HepG2 (cell line): ENCODE data around the gene GCH1. TPM values are rescaled to one million over a fixed set of nuclear protein-coding genes. Genes with fewer than 3 reads are reported as not detected.

Source experiments
- ATAC-seq: fragments of 200-7000 bp; cut with Tn5 transposase; 3 replicates; pipeline ENCODE4 v1.9.1; 2020; ENCODE audit warnings: mild to moderate bottlenecking, moderate library complexity
- BruUV-seq: library from RNA; stranded (reverse); fragments of 400-500 nt; replicated peaks from 2 replicates; lab custom pipeline; 2021; lab: Mats Ljungman, UMichigan
- CTCF ChIA-PET: fragments of 300-600 bp; formaldehyde crosslinking; extraction: SDS; loops from one replicate; lab custom pipeline; 2021; ENCODE audit warnings: low total read pairs, inconsistent platforms, low intra/inter-chr PET ratio; lab: Yijun Ruan, JAX
- POLR2A ChIA-PET: fragments of 350-600 bp; sonication (Branson Sonifier 250); formaldehyde crosslinking; loops from one replicate; lab custom pipeline; 2020; ENCODE audit warnings: antibody characterized with exemption, inconsistent platforms; lab: Yijun Ruan, JAX
- DNase-seq: peaks from one replicate; pipeline ENCODE4 v3.0.0-alpha.2; 2015; ENCODE audit warnings: low spot score
- FAIRE-seq: peaks from 3 replicates; lab custom pipeline; 2011; peaks lifted over from hg19 to GRCh38; lab: Jason Lieb, UNC
- H2AFZ ChIP-seq: one replicate; pipeline ENCODE4 v1.6.1; 2011; ENCODE audit warnings: low read length, inconsistent platforms
- H3K27ac ChIP-seq: fragments of 300-600 bp; 3 replicates; pipeline ENCODE4 v1.8.0; 2011; ENCODE audit warnings: mixed run types, mild to moderate bottlenecking, mixed read lengths, low read length, inconsistent platforms; ENCODE audit not compliant: insufficient read depth; ENCODE audit errors: extremely low read length
- H3K27me3 ChIP-seq, 2 experiments: fragments of 200-600 bp in 1 of 2; 2 replicates in 1 of 2; 3 replicates in 1 of 2; pipeline versions ENCODE4 v1.6.0 to v1.8.0; 2011; ENCODE audit warnings: low read length in 2 of 2, mild to moderate bottlenecking in 2 of 2, moderate library complexity in 2 of 2, inconsistent platforms in 1 of 2; ENCODE audit not compliant: insufficient read depth in 2 of 2, control insufficient read depth in 1 of 2
- H3K36me3 ChIP-seq, 2 experiments: fragments of 200-600 bp in 1 of 2; replicated peaks in 1 of 2; 2 replicates in 1 of 2; 3 replicates in 1 of 2; pipeline versions ENCODE4 v1.5.1 to v1.8.0; 2011; ENCODE audit warnings: low read length in 2 of 2, inconsistent platforms in 1 of 2; ENCODE audit not compliant: insufficient read depth in 2 of 2, control insufficient read depth in 1 of 2
- H3K4me1 ChIP-seq: 2 replicates; pipeline ENCODE4 v1.5.1; 2012; ENCODE audit warnings: low read length, inconsistent platforms; ENCODE audit not compliant: insufficient read depth
- H3K4me2 ChIP-seq: 2 replicates; pipeline ENCODE4 v1.6.0; 2011; ENCODE audit warnings: low read depth, low read length, inconsistent platforms
- H3K4me3 ChIP-seq, 3 experiments: fragments of 200-600 bp in 1 of 3; sonication (generic), shearing (Covaris generic) in 1 of 3; replicated peaks in 1 of 3; 2 replicates each; pipeline ENCODE4 v1.5.1; 2011 to 2016; ENCODE audit warnings: low read length in 3 of 3, inconsistent platforms in 2 of 3, low read depth in 2 of 3, mild to moderate bottlenecking in 2 of 3, control low read depth in 1 of 3, mixed read lengths in 1 of 3; ENCODE audit not compliant: insufficient read depth in 1 of 3
- H3K79me2 ChIP-seq: one replicate; pipeline ENCODE4 v1.6.1; 2011; ENCODE audit warnings: low read length, inconsistent platforms; ENCODE audit not compliant: insufficient read depth
- H3K9ac ChIP-seq: 2 replicates; pipeline ENCODE4 v1.6.0; 2011; ENCODE audit warnings: mild to moderate bottlenecking, low read depth, low read length, inconsistent platforms; ENCODE audit not compliant: insufficient read depth
- H3K9me3 ChIP-seq: 2 replicates; pipeline ENCODE4 v1.5.1; 2012; ENCODE audit warnings: mild to moderate bottlenecking, low read length
- H4K20me1 ChIP-seq: 2 replicates; pipeline ENCODE4 v1.6.0; 2011; ENCODE audit warnings: inconsistent platforms, mild to moderate bottlenecking, low read length, moderate library complexity; ENCODE audit not compliant: insufficient read depth
- ARHGAP35 ChIP-seq: sonication (generic); formaldehyde crosslinking; IDR thresholded peaks from 2 replicates; pipeline ENCODE4 v1.9.0; 2022; ENCODE audit warnings: mild to moderate bottlenecking, inconsistent platforms, moderate library complexity, missing genetic modification reagents, borderline replicate concordance
- IRF2 ChIP-seq: IDR thresholded peaks from 2 replicates; pipeline ENCODE4 v1.6.1; 2018; ENCODE audit warnings: missing genetic modification reagents, missing compliant biosample characterization
- KMT2A ChIP-seq: sonication (generic); formaldehyde crosslinking; IDR thresholded peaks from 2 replicates; pipeline ENCODE4 v1.4.0; 2020; ENCODE audit warnings: missing genetic modification reagents
- MED13 ChIP-seq: sonication (generic); formaldehyde crosslinking; IDR thresholded peaks from 2 replicates; pipeline ENCODE4 v1.5.0; 2020; ENCODE audit warnings: missing genetic modification reagents
- MTF1 ChIP-seq: sonication (generic); formaldehyde crosslinking; IDR thresholded peaks from 2 replicates; pipeline ENCODE4 v1.5.0; 2020; ENCODE audit warnings: missing genetic modification reagents
- POGZ ChIP-seq: sonication (generic); formaldehyde crosslinking; IDR thresholded peaks from 2 replicates; pipeline ENCODE4 v1.4.0; 2020; ENCODE audit warnings: mild to moderate bottlenecking, missing genetic modification reagents
- RFX1 ChIP-seq: fragments of 450-650 bp; IDR thresholded peaks from 2 replicates; pipeline ENCODE4 v1.6.1; 2017
- UBTF ChIP-seq: sonication (generic); formaldehyde crosslinking; IDR thresholded peaks from 2 replicates; pipeline ENCODE4 v1.4.0; 2020; ENCODE audit warnings: mild to moderate bottlenecking, missing genetic modification reagents
- ZBTB38 ChIP-seq: sonication (generic); formaldehyde crosslinking; IDR thresholded peaks from 2 replicates; pipeline ENCODE4 v1.5.1; 2020; ENCODE audit warnings: mild to moderate bottlenecking, missing genetic modification reagents
- ZBTB42 ChIP-seq: sonication (generic); formaldehyde crosslinking; IDR thresholded peaks from 2 replicates; pipeline ENCODE4 v1.5.0; 2020; ENCODE audit warnings: mild to moderate bottlenecking, missing genetic modification reagents
- ZBTB7B ChIP-seq: sonication (generic); formaldehyde crosslinking; IDR thresholded peaks from 2 replicates; pipeline ENCODE4 v1.4.0; 2020; ENCODE audit warnings: missing genetic modification reagents
- ZMYM2 ChIP-seq: sonication (generic); formaldehyde crosslinking; IDR thresholded peaks from 2 replicates; pipeline ENCODE4 v1.8.0; 2022; ENCODE audit warnings: mild to moderate bottlenecking, missing genetic modification reagents
- ZMYM4 ChIP-seq: sonication (generic); formaldehyde crosslinking; IDR thresholded peaks from 2 replicates; pipeline ENCODE4 v1.8.1; 2023; ENCODE audit warnings: mild to moderate bottlenecking, missing genetic modification reagents
- ZNF414 ChIP-seq: sonication (generic); formaldehyde crosslinking; IDR thresholded peaks from 2 replicates; pipeline ENCODE4 v1.5.0; 2020; ENCODE audit warnings: missing genetic modification reagents
- ZNF614 ChIP-seq: IDR thresholded peaks from 2 replicates; pipeline ENCODE4 v1.6.1; 2018; ENCODE audit warnings: missing biosample characterization, missing genetic modification reagents, inconsistent platforms, borderline replicate concordance
- ZSCAN30 ChIP-seq: sonication (generic); formaldehyde crosslinking; IDR thresholded peaks from 2 replicates; pipeline ENCODE4 v1.5.0; 2020; ENCODE audit warnings: mild to moderate bottlenecking, missing genetic modification reagents
- ZZZ3 ChIP-seq: sonication (generic); formaldehyde crosslinking; IDR thresholded peaks from 2 replicates; pipeline ENCODE4 v1.4.0; 2020; ENCODE audit warnings: missing genetic modification reagents, mild to moderate bottlenecking, borderline replicate concordance
- WGBS: methylation state at CpG from one replicate; pipeline ENCODE4 v1.1.6; 2017; ENCODE audit warnings: low lambda C conversion rate; 5-methylcytosine and 5-hydroxymethylcytosine counted together
- in situ Hi-C: cut with HindIII; loops from 2 replicates; pipeline ENCODE4 v1.10.0; 2017; ENCODE audit warnings: low pct_unique_long_range_greater_than_20kb; ENCODE audit not compliant: extremely low pct_ligation_motif_present
- intact Hi-C: fragments of 100-400 bp; cut with micrococcal nuclease; formaldehyde crosslinking; loops from one replicate; pipeline ENCODE4 v1.10.0; 2022; ENCODE audit not compliant: unreplicated experiment
- polyA plus RNA-seq, 8 experiments: library from polyadenylated mRNA; depleted of rRNA in 3 of 8; stranded (reverse) in 7 of 8; unstranded in 1 of 8; fragments of >200 nt; fragmentation: Illumina TruSeq in 4 of 8; extraction: Trizol in 4 of 8; gene quantifications; 2 replicates each; pipeline versions ENCODE4 v1.2.1 to v1.2.3, GENCODE V29; 2011 to 2016; ENCODE audit warnings: low read depth in 4 of 8, missing spikeins in 1 of 8, mixed read lengths in 1 of 8; ENCODE audit not compliant: insufficient read depth in 1 of 8
- total RNA-seq, 5 experiments: library from RNA; depleted of rRNA; stranded (reverse); fragments of >200 nt; fragmentation: Illumina TruSeq; extraction: Trizol; gene quantifications; 2 replicates each; pipeline ENCODE4 v1.2.3, GENCODE V29; 2016; ENCODE audit warnings: low read depth in 1 of 5

GCH1 gene
- total and polyA plus RNA-seq, 2 of the 13 experiments (the other 11 are each of a cell fraction or from before 2014, with no cell fraction given) = 15.0 to 25.2 TPM

- 0 out of 2 replicates have a peak, but pooled peaks have one; percentile 39 for TF ChIP-seq ZBTB7B (CRISPR knock-in tag)
- TF ChIP-seq ZNF614 (CRISPR knock-in tag) = peak; percentile 69; the same call in 1 of the 2 replicates
- no peak for TF ChIP-seq MTF1
- TF ChIP-seq KMT2A (CRISPR knock-in tag) = peak; percentile 58; the same call in 1 of the 2 replicates
- TF ChIP-seq IRF2 (CRISPR knock-in tag) = 0 out of 2 replicates have a peak, but pooled peaks have one; percentile 11
- TF ChIP-seq POGZ (CRISPR knock-in tag) = peak; percentile 62
Measured at GRCh38 chr14:54839701-54840119, 62.9 kb downstream of the GCH1 start (continued).

GRCh38 chr14:54838931-54839512 is 63.6 kb downstream of the GCH1 start:
- Histone ChIP-seq H3K9ac (no peak overlapping the region), H4K20me1 (no peaks in the 10 kb centered on the region), H3K9me3 (no peaks in the 10 kb centered on the region), H3K36me3 (peaks cover 0 to 4% of the 10 kb centered on the region in 2 experiments; a peak in 2 of 5 replicates), H3K27ac (peak overlapping the region; percentile 75), H2AFZ (no peak overlapping the region), H3K27me3 (no peaks in the 10 kb centered on the region), H3K79me2 (no peaks in the 10 kb centered on the region), H3K4me3 (no peak overlapping the region; a peak in 1 of 6 replicates), H3K4me1 (peaks cover 71% of the 10 kb centered on the region), H3K4me2 (peak overlapping the region; percentile 52)
- DNase-seq = no peak
- FAIRE-seq = no peak
- in situ Hi-C loops = no loop called here
- ChIA-PET CTCF (no interaction called here), POLR2A (no interaction called here)
- no peak for ATAC-seq
- BruUV-seq = no TSS peak
- WGBS = 54% methylated on average over 10 of the region's 10 CpGs
- intact Hi-C loops = loop anchor here (5.0 kb wide), 1 partner anchor 63 kb away; the partner anchor contains the start of gene GCH1
- TF ChIP-seq UBTF (0 out of 2 replicates have a peak, but pooled peaks have one; percentile 1), ZBTB38 (CRISPR knock-in tag) (0 out of 2 replicates have a peak, but pooled peaks have one; percentile 38), ZZZ3 (no peak), ZBTB42 (CRISPR knock-in tag) (no peak), ZMYM2 (CRISPR knock-in tag) (0 out of 2 replicates have a peak, but pooled peaks have one; percentile 17), ZNF414 (0 out of 2 replicates have a peak, but pooled peaks have one; percentile 8), RFX1 (no peak), ZMYM4 (CRISPR knock-in tag) (0 out of 2 replicates have a peak, but pooled peaks have one; percentile 26), MED13 (CRISPR knock-in tag) (no peak), ZSCAN30 (CRISPR knock-in tag) (no peak), ARHGAP35 (CRISPR knock-in tag) (no peak)
